ENCODE measurements around the gene AQP10.

DNA sequence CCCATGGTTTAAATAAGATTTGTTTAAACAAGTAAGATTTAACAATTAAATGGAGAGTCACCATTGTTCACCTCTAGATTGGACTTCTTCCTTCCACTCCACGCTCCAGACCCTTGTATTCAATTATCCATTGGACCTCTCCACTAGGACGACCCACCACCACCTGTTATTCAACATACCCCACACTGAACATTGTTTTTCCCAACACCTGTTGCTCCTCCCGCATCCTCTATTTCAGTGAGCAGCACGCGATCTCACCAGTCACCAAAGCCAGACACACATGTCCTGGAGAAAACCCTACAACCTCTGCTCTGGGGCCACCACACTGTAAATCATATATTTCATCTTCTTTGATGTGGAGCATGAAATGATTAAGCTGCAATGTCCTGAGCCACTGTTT lies 33.1 kb downstream of the AQP10 start:
- TF ChIP-seq EZH2phosphoT487 (IDR thresholded peaks at IDR 0.05; ENCODE audit: borderline replicate concordance) = no peak
- TF ChIP-seq, protein P1, sequence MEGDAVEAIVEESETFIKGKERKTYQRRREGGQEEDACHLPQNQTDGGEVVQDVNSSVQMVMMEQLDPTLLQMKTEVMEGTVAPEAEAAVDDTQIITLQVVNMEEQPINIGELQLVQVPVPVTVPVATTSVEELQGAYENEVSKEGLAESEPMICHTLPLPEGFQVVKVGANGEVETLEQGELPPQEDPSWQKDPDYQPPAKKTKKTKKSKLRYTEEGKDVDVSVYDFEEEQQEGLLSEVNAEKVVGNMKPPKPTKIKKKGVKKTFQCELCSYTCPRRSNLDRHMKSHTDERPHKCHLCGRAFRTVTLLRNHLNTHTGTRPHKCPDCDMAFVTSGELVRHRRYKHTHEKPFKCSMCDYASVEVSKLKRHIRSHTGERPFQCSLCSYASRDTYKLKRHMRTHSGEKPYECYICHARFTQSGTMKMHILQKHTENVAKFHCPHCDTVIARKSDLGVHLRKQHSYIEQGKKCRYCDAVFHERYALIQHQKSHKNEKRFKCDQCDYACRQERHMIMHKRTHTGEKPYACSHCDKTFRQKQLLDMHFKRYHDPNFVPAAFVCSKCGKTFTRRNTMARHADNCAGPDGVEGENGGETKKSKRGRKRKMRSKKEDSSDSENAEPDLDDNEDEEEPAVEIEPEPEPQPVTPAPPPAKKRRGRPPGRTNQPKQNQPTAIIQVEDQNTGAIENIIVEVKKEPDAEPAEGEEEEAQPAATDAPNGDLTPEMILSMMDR (conservative IDR thresholded peaks at IDR 0.05; ENCODE audit: low read length) = 0 out of 2 replicates have a peak, but pooled peaks have one; percentile 12
